Measurements from ENCODE around the gene GATAD1. TPM values are rescaled to one million over a fixed set of nuclear protein-coding genes. Genes with fewer than 3 reads are reported as not detected.

Gene GATAD1
- total and polyA plus RNA-seq, 2 of the 8 experiments (the other 6 are each of a cell fraction or from before 2014, with no cell fraction given) = 17.1 to 34.7 TPM

DNA sequence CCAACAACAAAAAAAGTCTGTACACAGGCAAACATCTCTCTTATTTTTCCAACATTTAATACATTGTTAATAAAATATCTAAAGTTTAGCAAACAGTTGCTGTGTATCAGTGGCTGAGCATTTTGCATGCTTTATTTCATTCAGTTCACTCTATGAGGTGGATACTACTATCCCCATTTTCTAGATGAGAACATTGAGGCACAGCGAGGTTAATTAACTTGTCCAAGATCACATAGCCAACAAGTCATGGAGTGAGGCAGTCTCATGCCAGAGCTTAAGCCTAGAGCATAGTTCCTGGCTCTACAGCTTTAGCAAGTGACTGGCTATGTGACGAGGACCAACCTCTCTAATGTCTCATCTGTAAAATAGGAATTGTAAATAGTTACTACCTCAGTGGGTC, 4.4 kb downstream of the GATAD1 start:
- Histone ChIP-seq H3K4ac (replicated peaks; ENCODE audit: insufficient read length, low read depth, low read length) (no peak overlapping the region), H3K18ac (ENCODE audit: extremely low read depth, low read length) (no peak overlapping the region), H2BK20ac (ENCODE audit: low read length) (no peak overlapping the region), H2BK120ac (replicated peaks; ENCODE audit: low read depth, low read length) (no peak overlapping the region), H4K20me1 (replicated peaks in 1 of 2; ENCODE audit: control insufficient read depth in 1 of 2, insufficient read depth in 2 of 2, low read length in 2 of 2) (peaks cover 3 to 5% of the 10 kb centered on the region in 2 experiments), H2AK5ac (ENCODE audit: low read depth, low read length) (no peak overlapping the region), H2BK15ac (ENCODE audit: low read length) (no peak overlapping the region), H3K23me2 (ENCODE audit: low read depth, low read length) (peaks cover 3% of the 10 kb centered on the region; the same call in 1 of the 2 replicates), H4K8ac (ENCODE audit: extremely low read depth, insufficient read depth, low read length) (no peak overlapping the region), H3K4me2 (ENCODE audit: insufficient read depth in 1 of 2, low read depth in 2 of 2, low read length in 2 of 2) (no peak overlapping the region), H2BK5ac (ENCODE audit: low read depth, low read length) (no peak overlapping the region), H3K9ac (replicated peaks in 1 of 4; ENCODE audit: extremely low read depth in 1 of 4, low read depth in 3 of 4, low read length in 3 of 4) (no peak overlapping the region), H3K4me3 (ENCODE audit: extremely low read depth in 1 of 4, insufficient read depth in 2 of 4, low read depth in 3 of 4, low read length in 4 of 4) (no peak overlapping the region), H4K5ac (ENCODE audit: insufficient read length, low read depth, low read length) (no peak overlapping the region), H3K79me2 (ENCODE audit: control insufficient read depth in 1 of 2, insufficient read depth in 2 of 2, low read length in 2 of 2) (peaks cover 0 to 22% of the 10 kb centered on the region in 2 experiments; a peak in 2 of 4 replicates), H3K4me1 (replicated peaks in 1 of 4; ENCODE audit: control insufficient read depth in 3 of 4, insufficient read depth in 4 of 4, low read length in 3 of 4) (no peaks in the 10 kb centered on the region), H3K36me3 (ENCODE audit: control insufficient read depth in 2 of 4, insufficient read depth in 4 of 4, low read length in 3 of 4) (peaks cover 9 to 79% (median 60%) of the 10 kb centered on the region in 4 experiments), H3K27ac (ENCODE audit: low read depth, low read length) (no peak overlapping the region), H3K56ac (replicated peaks; ENCODE audit: insufficient read length, low read depth, low read length) (no peak overlapping the region), H3K23ac (ENCODE audit: insufficient read length) (no peak overlapping the region), H4K91ac (replicated peaks; ENCODE audit: insufficient read length, low read length) (no peak overlapping the region), H3K14ac (ENCODE audit: insufficient read length) (no peak overlapping the region), H3K27me3 (replicated peaks in 1 of 4; ENCODE audit: control insufficient read depth in 3 of 4, extremely low read depth in 1 of 4, insufficient read depth in 3 of 4, low read length in 3 of 4) (no peaks in the 10 kb centered on the region), H2BK12ac (ENCODE audit: low read depth, low read length) (no peak overlapping the region), H3K79me1 (ENCODE audit: low read depth, low read length) (no peaks in the 10 kb centered on the region; the same call in 1 of the 2 replicates), H3K9me3 (ENCODE audit: insufficient read depth in 2 of 2, low read depth in 1 of 2, low read length in 1 of 2) (no peaks in the 10 kb centered on the region), H2AFZ (ENCODE audit: low read length) (no peak overlapping the region)
- TF ChIP-seq HDAC2 (IDR thresholded peaks at IDR 0.05; ENCODE audit: borderline replicate concordance in 1 of 2, low read depth in 2 of 2, low read length in 2 of 2) (no peak), GABPA (IDR thresholded peaks at IDR 0.05; ENCODE audit: borderline replicate concordance, insufficient read depth, low read length) (no peak)
- no peak for DNase-seq (ENCODE audit: low read depth in 1 of 2, low spot score in 2 of 2)
- CTCF ChIA-PET (ENCODE audit: partially characterized antibody) = interaction anchor here (0.6 to 4.4 kb wide), 3 partner anchors 9 to 28 kb away, joined by 3 to 31 read pairs (median 3); no protein-coding TSS in a partner anchor
- WGBS, 2 experiments (ENCODE audit: extremely low coverage in 1 of 2, insufficient coverage in 1 of 2, insufficient read length in 1 of 2, insufficient replicate concordance in 2 of 2, low coverage in 1 of 2, low lambda C conversion rate in 2 of 2, missing lambda C conversion rate in 1 of 2) = 88% methylated on average over 2 of the region's 2 CpGs; no CpG with 5 or more reads in 1 of the 2 experiments
- POLR2A ChIA-PET (ENCODE audit: partially characterized antibody) = interaction anchor here (1.1 to 1.7 kb wide), 2 partner anchors 10 to 16 kb away, joined by 3 to 5 read pairs; no protein-coding TSS in a partner anchor
- FAIRE-seq = no peak
